ENCODE measurements around the gene LZTS2. TPM values are rescaled to one million over a fixed set of nuclear protein-coding genes. Genes with fewer than 3 reads are reported as not detected.
"Not testable (repeated sequence)": the region's sequence is repeated elsewhere in the genome, so short reads cannot be mapped to it uniquely, and the experiment has no call there.

The LZTS2 gene
- total RNA-seq, 1 donor from 2014 or later: 70.8 TPM

- H3K9me3 Mint-ChIP-seq: no peaks in the 10 kb centered on the region
- no peak overlapping the region for H3K27ac Mint-ChIP-seq (ENCODE audit: unreplicated experiment)
- peaks cover 6% of the 10 kb centered on the region for H3K27me3 Mint-ChIP-seq (ENCODE audit: low read depth)
- no peak for DNase-seq (ENCODE audit: low read depth, low spot score)
- peak overlapping the region; percentile 85 for H3K4me3 Mint-ChIP-seq
- no peaks in the 10 kb centered on the region for H3K36me3 Mint-ChIP-seq (ENCODE audit: low read depth)
- H3K4me1 Mint-ChIP-seq: peaks cover 49% of the 10 kb centered on the region
- no peak for TF ChIP-seq CTCF (conservative IDR thresholded peaks at IDR 0.05)
These were observed 29.3 kb upstream of the LZTS2 start for GRCh38 chr10:100970076-100970913.

- no peak for TF ChIP-seq CTCF (conservative IDR thresholded peaks at IDR 0.05)
- Mint-ChIP-seq H3K27ac (ENCODE audit: unreplicated experiment) (no peak overlapping the region), H3K4me3 (peak overlapping the region; percentile 85), H3K36me3 (ENCODE audit: low read depth) (no peaks in the 10 kb centered on the region), H3K9me3 (no peaks in the 10 kb centered on the region), H3K27me3 (ENCODE audit: low read depth) (peaks cover 6% of the 10 kb centered on the region), H3K4me1 (peaks cover 41% of the 10 kb centered on the region)
- DNase-seq (ENCODE audit: low read depth, low spot score): no peak
These were observed 28.4 kb upstream of the LZTS2 start for GRCh38 chr10:100970914-100971811.

GRCh38 chr10:100972115-100972903 lies 27.3 kb upstream of the LZTS2 start:
- H3K4me3 Mint-ChIP-seq: peak overlapping the region; percentile 59
- TF ChIP-seq CTCF (conservative IDR thresholded peaks at IDR 0.05): no peak
- peaks cover 41% of the 10 kb centered on the region for H3K4me1 Mint-ChIP-seq
- H3K27ac Mint-ChIP-seq (ENCODE audit: unreplicated experiment): no peak overlapping the region
- H3K27me3 Mint-ChIP-seq (ENCODE audit: low read depth): peaks cover 6% of the 10 kb centered on the region
- no peak for DNase-seq (ENCODE audit: low read depth, low spot score)
- H3K9me3 Mint-ChIP-seq: no peaks in the 10 kb centered on the region
- H3K36me3 Mint-ChIP-seq (ENCODE audit: low read depth): no peaks in the 10 kb centered on the region

GRCh38 chr10:100972904-100973535 lies 26.6 kb upstream of the LZTS2 start:
- no peak for DNase-seq (ENCODE audit: low read depth, low spot score)
- no peaks in the 10 kb centered on the region for H3K9me3 Mint-ChIP-seq
- no peak for TF ChIP-seq CTCF (conservative IDR thresholded peaks at IDR 0.05)
- H3K4me1 Mint-ChIP-seq: peaks cover 41% of the 10 kb centered on the region
- no peaks in the 10 kb centered on the region for H3K36me3 Mint-ChIP-seq (ENCODE audit: low read depth)
- H3K27me3 Mint-ChIP-seq (ENCODE audit: low read depth): peaks cover 6% of the 10 kb centered on the region
- no peak overlapping the region for H3K27ac Mint-ChIP-seq (ENCODE audit: unreplicated experiment)
- peak overlapping the region; percentile 59 for H3K4me3 Mint-ChIP-seq

GRCh38 chr10:100975397-100975796 lies 24.2 kb upstream of the LZTS2 start:
- not testable (repeated sequence) for H3K9me3 Mint-ChIP-seq; H3K4me3 Mint-ChIP-seq; H3K27me3 Mint-ChIP-seq (ENCODE audit: low read depth); DNase-seq (ENCODE audit: low read depth, low spot score); H3K36me3 Mint-ChIP-seq (ENCODE audit: low read depth); H3K27ac Mint-ChIP-seq (ENCODE audit: unreplicated experiment)
- peaks cover 27% of the 10 kb centered on the region for H3K4me1 Mint-ChIP-seq

All from neural crest cell (in vitro differentiated cells).